Epithelial cell of prostate (primary cell): ENCODE data around the gene WFDC8.

ENCODE experiments used
- DNase-seq: peaks from one replicate; pipeline ENCODE4 v3.0.0-alpha.2; 2011; ENCODE audit warnings: low read depth, low spot score
- H3K27ac ChIP-seq: fragments of 450-650 bp; 2 replicates; pipeline ENCODE4 v1.5.1; 2017; ENCODE audit warnings: mild to moderate bottlenecking

Gene WFDC8

GRCh38 chr20:45550765-45551164, 28.3 kb downstream of the WFDC8 start:
- no peak overlapping the region for H3K27ac ChIP-seq
- no peak for DNase-seq

- DNase-seq: no peak
- no peak overlapping the region for H3K27ac ChIP-seq
These were observed 30.7 kb downstream of the WFDC8 start for GRCh38 chr20:45548410-45548809.

- H3K27ac ChIP-seq: no peak within 1 kb of the TSS
- no peak for DNase-seq
These were observed 31.8 kb downstream of the WFDC8 start, which contains the start of gene EPPIN for GRCh38 chr20:45547206-45547770. Gene EPPIN (minus strand): TSS chr20:45547401. CDS start chr20:45547357, 44 bp downstream.

- H3K27ac ChIP-seq: no peak overlapping the region
- DNase-seq: no peak
These were observed 33.2 kb downstream of the WFDC8 start for GRCh38 chr20:45545754-45546453.

- H3K27ac ChIP-seq: no peak overlapping the region
- DNase-seq: no peak
These were observed 33.7 kb downstream of the WFDC8 start for GRCh38 chr20:45545351-45545750.

- no peak for DNase-seq
- no peak within 1 kb of the TSS for H3K27ac ChIP-seq
These were observed 39.7 kb downstream of the WFDC8 start, which contains the start of gene WFDC6 for GRCh38 chr20:45539382-45539781. Gene WFDC6 (minus strand): TSS chr20:45539482. CDS start chr20:45539407, 75 bp downstream.

GRCh38 chr20:45538209-45538799, 40.8 kb downstream of the WFDC8 start:
- H3K27ac ChIP-seq: no peak overlapping the region
- DNase-seq: peak; percentile 70

GRCh38 chr20:45527294-45527693, 51.8 kb downstream of the WFDC8 start:
- no peak overlapping the region for H3K27ac ChIP-seq
- DNase-seq: no peak

- H3K27ac ChIP-seq: no peak overlapping the region
- DNase-seq: no peak
These were observed 55.3 kb downstream of the WFDC8 start for GRCh38 chr20:45523821-45524220.

- H3K27ac ChIP-seq: peak overlapping the region; percentile 38
- peak; percentile 71 for DNase-seq
These were observed 60.8 kb downstream of the WFDC8 start for GRCh38 chr20:45518282-45518681.

- no peak within 1 kb of the TSS for H3K27ac ChIP-seq
These were observed 63.8 kb downstream of the WFDC8 start, which contains the start of gene SPINT3 for GRCh38 chr20:45515147-45515913. Gene SPINT3 (minus strand): TSS chr20:45515622. CDS start chr20:45515608, 14 bp downstream.

GRCh38 chr20:45510242-45510862, 68.7 kb downstream of the WFDC8 start:
- no peak overlapping the region for H3K27ac ChIP-seq
- no peak for DNase-seq

More at GRCh38 chr20:45515147-45515913, 63.8 kb downstream of the WFDC8 start, which contains the start of gene SPINT3:
- no peak for DNase-seq

- no peak for DNase-seq
- no peak overlapping the region for H3K27ac ChIP-seq
These were observed 70.0 kb downstream of the WFDC8 start for GRCh38 chr20:45509091-45509490.

GRCh38 chr20:45508068-45508886, 70.8 kb downstream of the WFDC8 start:
- peak overlapping the region; percentile 59 for H3K27ac ChIP-seq
- no peak for DNase-seq

- DNase-seq: peak; percentile 74
- H3K27ac ChIP-seq: peak overlapping the region; percentile 59
These were observed 71.9 kb downstream of the WFDC8 start for GRCh38 chr20:45507011-45507820.

- H3K27ac ChIP-seq: peak overlapping the region; percentile 59
- no peak for DNase-seq
These were observed 72.7 kb downstream of the WFDC8 start for GRCh38 chr20:45506398-45506797.

GRCh38 chr20:45503403-45503802, 75.7 kb downstream of the WFDC8 start:
- no peak for DNase-seq
- no peak overlapping the region for H3K27ac ChIP-seq

- H3K27ac ChIP-seq: no peak overlapping the region
- no peak for DNase-seq
These were observed 76.5 kb downstream of the WFDC8 start for GRCh38 chr20:45502561-45502960.
